Stimulated activated CD4-positive, alpha-beta T cell treated with anti-CD3 and anti-CD28 coated beads, TNF-alpha, amount 100 ng/mL, for 48 hours (primary cell): ENCODE results near the gene CDH16.
A peak's percentile ranks its signal among the peaks of the same experiment; 100 is the strongest.
"Not testable (repeated sequence)": the region's sequence is repeated elsewhere in the genome, so short reads cannot be mapped to it uniquely, and the experiment has no call there.

Experiments
- DNase-seq, 3 donors: peaks; one replicate each; pipeline ENCODE4 v3.0.0-alpha.2; 2020; ENCODE audit warnings: low read depth in 3 of 3

The CDH16 gene

DNA sequence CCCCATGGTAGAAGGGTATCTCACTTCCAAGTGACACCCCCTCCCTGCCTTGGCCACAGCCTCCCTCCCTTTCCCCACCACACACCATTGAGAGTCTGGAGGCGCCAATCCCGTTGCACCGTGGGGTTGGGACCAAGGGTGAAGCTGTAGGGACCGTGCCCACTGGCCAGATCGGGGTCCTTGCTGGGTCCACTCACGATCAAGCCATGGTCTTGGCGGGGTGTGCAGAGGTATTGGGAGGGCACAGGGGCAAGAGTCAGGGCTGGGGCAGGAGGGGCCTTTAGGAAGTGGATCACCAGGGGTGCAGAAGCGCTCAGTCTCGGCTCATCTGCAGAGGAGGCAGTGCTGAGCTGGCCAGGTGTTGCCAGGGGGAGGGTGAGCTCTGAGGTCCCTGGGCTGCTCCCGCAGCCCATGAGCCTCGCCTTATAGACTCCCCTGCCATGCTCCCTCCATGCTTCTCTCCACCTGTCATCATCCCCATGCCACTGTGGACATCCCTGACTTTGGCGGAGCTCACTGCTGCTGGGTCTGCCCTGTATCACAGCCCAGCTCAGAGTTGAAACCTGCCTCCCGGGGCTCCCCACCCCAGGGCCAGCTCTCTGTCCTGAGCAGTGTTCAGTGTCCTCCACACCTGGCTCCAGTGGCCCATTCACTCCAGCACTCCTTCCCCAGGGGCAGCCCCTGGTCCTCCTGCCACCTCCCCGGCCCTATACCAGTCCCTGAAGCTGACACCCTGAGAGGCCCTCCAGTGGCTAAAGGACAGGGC, 8.3 kb downstream of the CDH16 start:
- DNase-seq, result no peak

GRCh38 chr16:66908762-66909559, 9.7 kb downstream of the CDH16 start:
- no peak for DNase-seq

DNA sequence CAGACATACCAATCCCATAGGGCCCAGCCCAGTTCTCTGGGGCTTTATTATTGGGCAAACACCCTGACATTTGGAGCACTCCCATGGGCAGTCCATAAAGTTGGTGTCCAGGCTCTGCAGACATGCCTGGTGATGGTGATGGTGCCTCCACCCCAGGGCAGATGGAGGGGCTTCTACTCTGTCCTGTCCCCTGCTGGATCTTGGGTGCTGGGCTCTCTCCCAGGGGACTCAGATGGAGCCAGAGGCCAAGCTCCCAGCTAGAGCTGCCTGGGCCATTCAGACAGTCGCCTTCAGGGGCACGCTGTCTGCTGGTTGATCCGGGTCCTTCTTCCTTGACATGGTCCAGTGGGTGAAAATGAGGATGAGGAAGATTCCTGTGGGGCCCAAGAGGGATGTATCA, 10.6 kb downstream of the CDH16 start:
- DNase-seq, result no peak

- DNase-seq, result no peak
These were observed 11.5 kb downstream of the CDH16 start for GRCh38 chr16:66906916-66907836.

DNA sequence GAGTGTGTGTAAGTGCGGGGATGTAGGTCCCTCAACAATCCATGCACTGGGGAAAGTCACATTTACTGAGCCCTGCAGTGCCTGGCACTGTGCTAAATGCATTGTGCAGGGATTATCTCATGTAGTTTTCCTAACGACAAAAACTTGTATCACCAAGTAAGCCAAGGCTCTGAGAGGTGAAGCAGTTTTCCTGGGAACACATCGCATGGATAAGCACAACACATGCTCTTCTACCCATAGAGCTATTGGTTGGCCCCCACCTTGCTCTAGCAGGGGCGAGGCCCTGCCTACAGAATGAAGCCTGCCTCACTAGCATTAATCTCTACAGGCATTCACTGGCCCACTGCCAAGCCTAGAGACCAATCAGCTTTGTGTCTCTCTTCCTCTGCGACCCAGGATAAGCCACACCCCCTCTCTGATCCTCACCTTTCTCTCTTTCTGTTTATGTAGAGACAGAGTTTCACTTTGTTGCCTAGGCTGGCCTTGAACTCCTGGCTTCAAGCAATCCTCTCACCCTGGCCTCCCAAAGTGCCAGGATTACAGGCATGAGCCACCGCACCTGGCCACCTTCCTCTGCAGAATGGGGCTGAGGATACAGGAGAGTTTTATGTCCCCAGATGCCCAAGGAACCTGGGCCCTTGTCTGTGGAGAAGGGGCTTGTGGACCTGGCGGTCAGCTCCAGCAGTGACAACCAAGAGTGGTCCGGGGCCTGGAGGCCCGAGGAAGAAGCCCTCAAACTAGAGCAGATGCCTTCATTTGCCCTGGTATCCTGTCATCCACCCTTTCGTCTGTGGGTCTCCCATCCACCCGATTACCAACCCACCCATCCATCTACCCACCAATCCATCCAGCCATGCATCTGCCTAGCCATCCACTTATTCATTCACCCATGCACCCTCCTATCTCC, 12.8 kb downstream of the CDH16 start:
- DNase-seq, result peak; percentile 16 to 29 (median 29)

GRCh38 chr16:66904846-66905632, 13.6 kb downstream of the CDH16 start:
- no peak for DNase-seq

DNA sequence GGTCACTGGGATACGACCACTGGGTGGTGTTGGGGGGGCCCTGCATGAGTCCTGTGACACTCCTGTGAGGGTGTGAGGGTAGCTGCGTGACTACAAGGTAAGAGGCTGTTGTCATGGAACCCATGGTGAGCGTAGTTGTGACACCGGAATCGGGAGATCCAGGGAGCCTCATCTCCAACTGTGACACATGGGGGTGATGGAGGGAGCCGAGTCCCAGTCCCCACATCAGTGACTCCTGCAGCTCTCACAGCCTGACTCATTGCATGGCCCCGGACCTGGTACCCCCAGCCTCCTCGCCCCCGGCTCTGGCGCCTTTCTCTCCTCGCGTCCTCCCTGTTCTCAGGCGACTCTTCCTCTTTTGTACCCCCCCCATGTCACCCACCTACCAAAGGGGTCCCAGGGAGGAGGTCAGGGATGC, 14.2 kb downstream of the CDH16 start:
- no peak for DNase-seq

GRCh38 chr16:66903544-66904427, 14.9 kb downstream of the CDH16 start:
- DNase-seq, result no peak

GRCh38 chr16:66902648-66903543, 15.8 kb downstream of the CDH16 start:
- DNase-seq, result no peak

DNA sequence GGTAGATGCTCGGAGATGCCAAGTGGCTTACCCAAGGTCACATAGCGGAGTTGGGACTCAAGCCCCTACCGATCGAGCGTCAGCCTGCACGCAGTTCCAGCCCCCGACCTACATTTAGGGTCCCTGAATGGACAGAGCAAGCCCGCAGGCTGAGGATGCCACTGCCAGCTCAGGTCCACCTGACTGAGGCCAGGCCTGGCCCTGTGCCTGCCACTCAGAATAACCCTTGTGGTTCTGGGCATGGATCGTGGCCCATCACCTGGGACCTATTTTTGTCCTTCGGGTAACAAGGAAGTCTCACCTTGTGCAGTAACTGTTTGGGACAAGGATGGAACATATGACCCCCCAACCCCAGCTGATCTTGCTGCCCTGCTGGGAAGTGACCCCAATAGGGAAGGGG, 17.1 kb downstream of the CDH16 start:
- no peak for DNase-seq

DNA sequence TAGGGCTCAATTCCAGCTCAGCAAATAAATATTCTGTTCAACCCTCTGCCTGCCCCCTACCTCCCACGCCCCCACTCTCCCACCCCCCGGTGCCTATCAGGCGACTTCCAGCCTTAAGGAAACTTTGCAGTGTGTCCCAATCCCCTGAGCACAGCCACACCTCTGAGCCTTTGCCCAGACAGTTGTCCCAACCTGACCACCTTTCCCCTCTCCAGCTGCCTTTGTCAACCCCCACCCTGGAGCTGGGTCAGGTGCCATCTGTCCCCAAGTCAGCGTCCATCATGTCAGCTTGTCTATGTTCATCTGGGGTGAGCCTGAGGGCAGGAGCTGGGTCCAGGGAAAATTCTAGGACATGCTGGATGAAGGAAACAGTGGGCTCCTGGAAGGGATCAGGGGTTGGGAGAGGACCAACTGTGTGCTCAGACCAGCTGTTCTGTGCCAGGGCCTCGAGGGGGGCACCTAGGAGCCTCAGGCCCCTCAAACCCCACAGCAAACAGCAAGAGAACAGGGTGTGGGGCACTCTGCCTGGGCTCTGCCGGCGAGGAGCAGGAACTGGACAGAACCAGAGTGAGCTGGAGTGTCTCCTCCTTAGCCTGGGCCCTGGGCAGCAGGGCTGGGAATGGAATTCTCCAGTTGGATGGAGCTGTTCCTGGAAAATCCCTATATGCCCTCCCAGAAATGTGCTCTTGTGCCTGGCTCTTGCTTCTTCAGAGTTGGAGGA, 17.8 kb downstream of the CDH16 start:
- DNase-seq, result no peak

- DNase-seq, result no peak
These were observed 18.6 kb downstream of the CDH16 start for GRCh38 chr16:66899945-66900710.

GRCh38 chr16:66899310-66899944, 19.3 kb downstream of the CDH16 start:
- DNase-seq, result no peak

DNA sequence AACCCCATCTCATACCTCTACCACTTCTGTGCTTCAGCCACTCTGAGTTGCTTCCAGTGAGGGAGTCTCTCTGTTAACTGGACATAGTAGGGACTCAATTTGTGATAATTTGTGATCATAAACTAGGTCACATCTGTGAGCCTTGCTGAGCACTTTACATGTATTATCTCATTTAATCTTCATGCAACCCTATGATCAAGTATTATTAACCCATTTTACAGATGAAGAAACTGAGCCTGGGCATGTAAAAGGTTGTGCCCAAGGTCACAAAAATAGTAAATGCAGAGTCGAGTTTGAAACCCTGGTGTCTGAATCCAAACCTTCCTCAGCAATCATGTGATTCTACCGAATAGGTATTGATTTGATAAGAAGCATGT, 19.8 kb downstream of the CDH16 start:
- no peak for DNase-seq

GRCh38 chr16:66898207-66898606, 20.5 kb downstream of the CDH16 start:
- DNase-seq, result no peak

- DNase-seq, result not testable (repeated sequence)
These were observed 22.0 kb downstream of the CDH16 start for GRCh38 chr16:66896682-66897081.
